ENCODE measurements around the gene PARP6. TPM values are rescaled to one million over a fixed set of nuclear protein-coding genes. Genes with fewer than 3 reads are reported as not detected.

Gene PARP6
- total RNA-seq, 3 donors from 2014 or later (not counting 1 experiment from before 2014, with no cell fraction given) = 132 to 135 (median 132) TPM

DNA sequence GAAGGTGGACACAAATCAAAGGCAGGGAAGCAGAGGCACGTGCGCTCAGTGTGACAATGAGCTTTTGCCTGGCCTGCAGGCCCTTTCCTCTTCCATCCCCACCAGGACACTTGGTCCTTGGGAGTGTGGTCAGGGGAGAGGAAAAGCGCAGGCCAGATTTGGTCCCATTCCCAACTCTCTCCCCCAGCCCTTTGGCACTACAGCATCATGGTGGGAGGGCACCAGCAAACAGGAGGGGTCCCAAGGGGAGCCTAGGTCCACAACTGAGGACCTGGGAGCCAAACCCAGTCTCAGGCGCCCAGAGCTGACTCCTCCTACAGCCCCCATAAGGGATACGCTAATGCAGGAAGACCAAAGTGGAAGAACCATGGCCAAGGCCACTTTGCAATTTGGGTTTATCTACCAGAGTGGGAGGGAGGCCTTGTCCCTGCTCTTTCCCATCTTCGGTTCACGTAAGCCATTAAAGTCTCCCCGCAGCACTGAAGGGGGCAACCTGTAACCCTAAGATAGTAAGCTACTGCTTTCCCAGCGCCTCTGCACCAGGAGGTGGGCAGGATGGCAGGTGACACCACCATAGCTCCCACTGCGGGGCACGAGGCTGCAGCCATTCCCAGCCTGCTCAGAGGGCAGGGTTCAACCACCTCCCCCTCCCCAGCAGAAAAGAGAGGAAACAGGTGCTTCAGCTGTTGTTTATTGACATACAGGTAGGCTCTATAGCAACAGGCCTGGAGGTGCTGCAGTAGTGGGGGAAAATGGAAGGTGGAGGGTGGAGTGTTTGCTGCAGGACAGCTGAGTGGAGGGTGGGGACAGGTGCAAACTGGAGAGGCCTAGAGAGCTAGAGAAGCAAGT, 73.8 kb downstream of the PARP6 start:
- intact Hi-C loops (cut with micrococcal nuclease) = loop anchor here (1.0 to 10.0 kb wide), 4 partner anchors 30 to 476 kb away; partner anchors contain the start of gene PARP6
- H3K4me3 Mint-ChIP-seq = peak overlapping the region; percentile 66

DNA sequence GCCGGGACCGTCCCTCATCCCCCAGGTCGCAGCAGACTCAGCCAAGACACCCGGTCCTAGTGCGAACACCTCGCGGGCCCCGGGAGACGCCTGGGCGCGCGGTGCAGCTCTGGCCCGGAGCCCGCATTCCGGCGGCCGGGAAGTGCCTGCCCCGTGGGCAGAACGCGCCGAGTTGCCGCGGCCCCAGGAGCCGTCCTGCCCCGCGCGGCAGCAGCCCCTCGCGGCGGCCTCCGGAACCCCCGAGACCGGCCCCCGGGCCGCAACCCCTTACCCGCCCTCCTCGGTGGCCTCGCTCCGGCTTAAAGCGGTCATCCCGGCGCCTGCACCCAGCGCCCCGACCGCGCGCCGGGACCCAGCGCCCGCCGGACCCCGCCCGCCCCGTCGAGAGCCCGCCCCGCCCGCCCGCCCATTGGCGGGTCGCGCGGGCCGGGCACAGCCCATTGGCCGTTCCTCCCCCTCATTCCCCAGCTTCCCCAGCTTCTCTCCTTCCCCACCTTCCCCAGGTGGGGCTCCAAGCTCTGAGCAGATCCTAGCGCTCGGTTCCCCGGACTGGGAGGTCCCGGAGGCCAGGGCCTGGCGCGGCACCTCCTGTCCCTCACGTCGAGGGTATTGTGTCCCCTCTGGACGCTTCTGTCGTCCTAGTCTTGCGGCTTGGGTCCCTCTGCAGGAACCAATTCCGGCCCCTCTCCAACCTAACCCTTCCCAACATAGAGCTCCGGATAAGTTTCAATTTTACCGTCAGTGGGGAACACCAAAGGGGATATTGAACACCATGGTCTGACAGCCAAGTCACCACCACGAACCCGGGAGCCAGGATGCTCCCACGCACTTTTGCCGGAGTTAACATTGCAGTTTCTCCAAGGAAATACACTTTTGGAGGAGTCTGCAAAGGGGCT, 74.6 kb downstream of the PARP6 start, which contains the start of gene GRAMD2A:
TSS of gene GRAMD2A (minus strand) at position 328 of the 896 bp plus-strand sequence.
- Mint-ChIP-seq H3K27ac (no peak within 1 kb of the TSS), H3K36me3 (no peaks in the 10 kb centered on the region), H3K4me3 (peak within 1 kb of the TSS; percentile 66), H3K4me1 (peaks cover 5% of the 10 kb centered on the region in 2 donors), H3K27me3 (ENCODE audit: low read depth in 2 of 2) (peaks cover 16 to 17% of the 10 kb centered on the region in 2 donors), H3K9me3 (no peaks in the 10 kb centered on the region)
- Histone ChIP-seq H3K4me3 (ENCODE audit: low read length) (no peak within 1 kb of the TSS), H3K36me3 (ENCODE audit: control insufficient read depth, insufficient read depth, low read length) (peaks cover 43% of the 10 kb centered on the region), H3K9me3 (ENCODE audit: control insufficient read depth, insufficient read depth, low read length) (no peaks in the 10 kb centered on the region), H3K27ac (ENCODE audit: low read length) (no peak within 1 kb of the TSS), H3K27me3 (ENCODE audit: control insufficient read depth, insufficient read depth, low read length) (peaks cover 2% of the 10 kb centered on the region), H3K4me1 (ENCODE audit: control insufficient read depth, insufficient read depth, low read length) (peaks cover 6% of the 10 kb centered on the region)
- WGBS (ENCODE audit: insufficient coverage) = 19% methylated on average over 75 of the region's 83 CpGs
- intact Hi-C loops (cut with micrococcal nuclease) = loop anchor here (2.0 to 10.0 kb wide), 3 partner anchors 75 to 477 kb away; partner anchors contain the start of gene PARP6
- TF ChIP-seq, protein P1, sequence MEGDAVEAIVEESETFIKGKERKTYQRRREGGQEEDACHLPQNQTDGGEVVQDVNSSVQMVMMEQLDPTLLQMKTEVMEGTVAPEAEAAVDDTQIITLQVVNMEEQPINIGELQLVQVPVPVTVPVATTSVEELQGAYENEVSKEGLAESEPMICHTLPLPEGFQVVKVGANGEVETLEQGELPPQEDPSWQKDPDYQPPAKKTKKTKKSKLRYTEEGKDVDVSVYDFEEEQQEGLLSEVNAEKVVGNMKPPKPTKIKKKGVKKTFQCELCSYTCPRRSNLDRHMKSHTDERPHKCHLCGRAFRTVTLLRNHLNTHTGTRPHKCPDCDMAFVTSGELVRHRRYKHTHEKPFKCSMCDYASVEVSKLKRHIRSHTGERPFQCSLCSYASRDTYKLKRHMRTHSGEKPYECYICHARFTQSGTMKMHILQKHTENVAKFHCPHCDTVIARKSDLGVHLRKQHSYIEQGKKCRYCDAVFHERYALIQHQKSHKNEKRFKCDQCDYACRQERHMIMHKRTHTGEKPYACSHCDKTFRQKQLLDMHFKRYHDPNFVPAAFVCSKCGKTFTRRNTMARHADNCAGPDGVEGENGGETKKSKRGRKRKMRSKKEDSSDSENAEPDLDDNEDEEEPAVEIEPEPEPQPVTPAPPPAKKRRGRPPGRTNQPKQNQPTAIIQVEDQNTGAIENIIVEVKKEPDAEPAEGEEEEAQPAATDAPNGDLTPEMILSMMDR (IDR thresholded peaks at IDR 0.05) = no peak
- DNase-seq (no peak), ATAC-seq (peak; percentile 20 to 61 (median 40))

More for the DNA sequence above, 73.8 kb downstream of the PARP6 start:
- Mint-ChIP-seq H3K27ac (no peak overlapping the region), H3K27me3 (ENCODE audit: low read depth in 2 of 2) (peaks cover 16 to 17% of the 10 kb centered on the region in 2 donors), H3K9me3 (no peaks in the 10 kb centered on the region), H3K4me1 (peaks cover 5% of the 10 kb centered on the region in 2 donors), H3K36me3 (no peaks in the 10 kb centered on the region)
- H3K36me3 ChIP-seq (ENCODE audit: control insufficient read depth, insufficient read depth, low read length) = peaks cover 51% of the 10 kb centered on the region
- H3K27me3 ChIP-seq (ENCODE audit: control insufficient read depth, insufficient read depth, low read length) = peaks cover 2% of the 10 kb centered on the region
- TF ChIP-seq, protein P1 (IDR thresholded peaks at IDR 0.05) = no peak
- ATAC-seq (no peak), DNase-seq (no peak)
- no peak overlapping the region for H3K27ac ChIP-seq (ENCODE audit: low read length)
- no peaks in the 10 kb centered on the region for H3K9me3 ChIP-seq (ENCODE audit: control insufficient read depth, insufficient read depth, low read length)
- no peak overlapping the region for H3K4me3 ChIP-seq (ENCODE audit: low read length)
- WGBS (ENCODE audit: insufficient coverage) = 80% methylated on average over 9 of the region's 11 CpGs
- peaks cover 6% of the 10 kb centered on the region for H3K4me1 ChIP-seq (ENCODE audit: control insufficient read depth, insufficient read depth, low read length)

GRCh38 chr15:72197041-72197459, 75.3 kb downstream of the PARP6 start:
- Mint-ChIP-seq H3K9me3 (no peaks in the 10 kb centered on the region), H3K4me3 (peak overlapping the region; percentile 60), H3K27ac (no peak overlapping the region), H3K36me3 (no peaks in the 10 kb centered on the region), H3K4me1 (peaks cover 5% of the 10 kb centered on the region in 2 donors), H3K27me3 (ENCODE audit: low read depth in 2 of 2) (peaks cover 16 to 17% of the 10 kb centered on the region in 2 donors)
- Histone ChIP-seq H3K27me3 (ENCODE audit: control insufficient read depth, insufficient read depth, low read length) (peaks cover 2% of the 10 kb centered on the region), H3K4me3 (ENCODE audit: low read length) (no peak overlapping the region), H3K36me3 (ENCODE audit: control insufficient read depth, insufficient read depth, low read length) (peaks cover 36% of the 10 kb centered on the region), H3K27ac (ENCODE audit: low read length) (no peak overlapping the region), H3K4me1 (ENCODE audit: control insufficient read depth, insufficient read depth, low read length) (peaks cover 6% of the 10 kb centered on the region), H3K9me3 (ENCODE audit: control insufficient read depth, insufficient read depth, low read length) (no peaks in the 10 kb centered on the region)
- ATAC-seq (no peak), DNase-seq (no peak)
- 32% methylated on average over 35 of the region's 35 CpGs for WGBS (ENCODE audit: insufficient coverage)
- intact Hi-C loops (cut with micrococcal nuclease) = loop anchor here (5.0 to 10.0 kb wide), 2 partner anchors 75 to 478 kb away; partner anchors contain the start of gene PARP6
- TF ChIP-seq, protein P1 (IDR thresholded peaks at IDR 0.05) = no peak
